Measurements from ENCODE around the gene IFNA6. TPM values are rescaled to one million over a fixed set of nuclear protein-coding genes. Genes with fewer than 3 reads are reported as not detected.

Gene IFNA6
- total RNA-seq: not detected in 2 replicates

DNA sequence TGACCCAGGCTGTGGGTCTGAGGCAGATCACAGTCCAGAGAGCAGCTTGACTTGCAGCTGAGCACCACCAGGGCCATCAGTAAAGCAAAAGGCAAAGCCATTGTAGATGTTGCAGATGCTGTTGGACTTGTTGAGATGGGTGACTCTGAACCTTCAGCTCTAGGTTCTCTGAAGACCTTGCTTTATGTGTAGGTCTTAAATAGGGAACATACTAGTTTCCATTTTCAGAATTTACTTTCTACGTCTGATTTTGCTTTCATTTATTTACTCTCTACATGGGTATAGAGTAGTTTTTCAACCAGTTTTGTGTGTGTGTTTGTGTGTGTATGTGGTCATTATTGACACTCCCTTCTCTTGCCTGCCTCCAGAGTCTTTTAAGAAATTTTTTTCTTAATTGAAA, at the start of gene IFNA6:
Gene IFNA6 (minus strand): TSS at position 101 of the 400 bp plus-strand sequence. CDS start 0 bp downstream, at position 101.

DNA sequence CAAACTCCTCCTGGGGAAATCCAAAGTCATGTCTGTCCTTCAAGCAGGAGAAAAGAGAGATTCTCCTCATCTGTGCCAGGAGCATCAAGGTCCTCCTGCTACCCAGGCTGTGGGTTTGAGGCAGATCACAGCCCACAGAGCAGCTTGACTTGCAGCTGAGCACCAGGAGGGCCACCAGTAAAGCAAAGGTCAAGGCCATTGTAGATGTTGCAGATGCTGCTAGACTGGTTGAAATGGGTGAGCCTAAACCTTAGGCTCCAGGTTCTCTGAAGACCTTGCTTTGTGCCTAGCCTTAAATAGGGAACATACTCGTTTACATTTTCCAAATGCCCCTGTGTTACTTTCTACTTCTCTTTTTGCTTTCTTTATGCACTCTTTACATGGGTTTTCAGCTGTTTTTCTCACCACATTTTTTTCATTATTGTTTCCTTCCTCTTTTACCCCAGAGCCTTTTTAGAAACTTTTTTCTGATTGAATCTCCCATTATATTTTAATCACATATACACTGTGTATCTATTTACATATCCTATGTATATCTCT, 34.5 kb upstream of the IFNA6 start, which contains the start of gene IFNA2:
Gene IFNA2 (minus strand): TSS at position 268 of the 540 bp plus-strand sequence. CDS start 69 bp downstream, at position 199.

DNA sequence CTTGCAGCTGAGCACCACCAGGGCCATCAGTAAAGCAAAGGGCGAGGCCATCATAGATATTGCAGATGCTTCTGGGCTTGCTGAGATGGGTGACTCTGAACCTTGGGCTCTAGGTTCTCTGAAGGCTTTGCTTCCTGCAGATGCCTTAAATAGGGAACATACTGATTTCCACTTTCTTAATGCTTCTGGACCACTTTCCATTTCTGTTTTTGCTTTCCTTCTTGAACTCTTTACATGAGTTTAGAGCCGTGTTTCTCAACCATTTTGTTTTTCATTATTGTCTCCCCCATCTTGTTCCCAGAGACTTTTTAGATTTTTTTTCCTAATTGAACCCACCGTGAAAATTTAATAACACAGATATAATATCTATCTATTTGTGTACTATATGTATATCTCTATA, 17.3 kb upstream of the IFNA6 start, which contains the start of gene IFNA13:
Gene IFNA13 (minus strand): TSS at position 101 of the 400 bp plus-strand sequence. CDS start 47 bp downstream, at position 54.

DNA sequence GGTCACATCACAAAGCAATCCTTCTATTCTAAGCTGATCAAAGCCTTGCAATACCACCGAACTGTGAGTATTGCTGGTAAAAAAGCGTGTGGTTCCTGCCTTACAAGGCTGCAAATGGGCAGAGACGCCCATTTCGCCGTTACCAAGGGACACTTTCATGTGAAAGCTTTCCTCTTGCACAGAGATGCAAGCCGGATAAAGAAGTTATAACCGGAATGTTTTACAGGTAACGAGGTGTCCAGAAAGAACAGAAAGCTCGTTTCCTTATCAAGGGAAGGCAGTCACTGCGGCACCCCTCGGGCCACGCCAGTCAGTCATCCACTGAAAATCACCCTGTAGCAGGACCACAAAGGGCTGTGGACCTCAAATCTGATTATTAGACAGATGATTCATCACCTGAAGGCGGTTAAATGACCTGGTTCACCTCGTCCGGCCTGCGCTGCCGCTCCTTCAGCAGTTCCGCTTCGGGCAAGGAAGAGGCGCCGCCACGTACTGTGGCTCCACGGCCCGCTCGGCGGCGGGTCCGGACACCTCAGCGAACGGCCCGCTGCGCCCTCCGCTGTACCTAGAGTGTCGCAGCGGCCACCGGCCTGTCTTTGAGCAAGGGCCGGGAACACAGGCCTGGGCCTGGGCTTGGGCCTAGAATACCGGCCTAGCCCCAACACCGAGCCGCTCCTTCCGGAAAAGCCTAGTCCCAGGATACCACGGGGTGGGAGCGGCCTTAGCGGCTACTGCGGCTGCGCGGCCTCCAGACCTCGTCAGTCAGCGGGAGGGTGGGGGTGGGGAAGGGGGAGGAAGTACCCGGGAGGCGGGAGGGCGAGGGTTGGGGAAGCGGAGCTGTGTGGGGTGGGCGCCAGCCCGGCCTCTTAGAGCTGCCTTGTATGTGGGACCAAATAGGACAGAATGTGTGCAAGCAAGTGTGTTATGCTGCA, 15.7 kb downstream of the IFNA6 start, which contains the start of gene KLHL9:
Gene KLHL9 (minus strand): TSS at position 704 of the 932 bp plus-strand sequence. CDS start 545 bp downstream, at position 159.

DNA sequence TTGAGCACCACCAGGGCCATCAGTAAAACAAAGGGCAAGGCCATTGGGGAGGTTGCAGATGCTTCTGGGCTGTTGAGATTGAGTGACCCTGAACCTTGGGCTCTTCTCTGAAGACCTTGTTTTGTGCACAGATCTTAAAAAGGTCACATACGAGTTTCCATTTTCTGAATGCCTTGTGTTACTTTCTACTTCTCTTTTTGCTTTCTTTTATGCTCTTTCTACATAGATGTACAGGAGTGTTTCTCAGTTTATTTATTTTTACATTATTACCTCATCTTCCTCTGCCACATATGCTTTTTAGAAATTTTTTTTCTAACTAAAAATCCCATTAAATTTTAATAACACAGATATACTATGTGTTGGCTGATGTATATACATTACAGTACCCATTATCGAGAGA, 45.5 kb downstream of the IFNA6 start, which contains the start of gene IFNA5:
Gene IFNA5 (minus strand): TSS at position 101 of the 400 bp plus-strand sequence. CDS start 57 bp downstream, at position 44.

Other genes with a start within 250 kb of the IFNA6 start
- gene IFNW1, start 209.1 kb downstream of the IFNA6 start, total RNA-seq: not detected in 2 replicates
- not detected in 2 replicates for gene IFNA21, start 184.2 kb downstream of the IFNA6 start, total RNA-seq
- not detected in 2 replicates for gene IFNA4, start 163.3 kb downstream of the IFNA6 start, total RNA-seq
- gene IFNA7, start 148.7 kb downstream of the IFNA6 start, total RNA-seq: not detected in 2 replicates
- not detected in 2 replicates for gene IFNA10, start 143.7 kb downstream of the IFNA6 start, total RNA-seq
- gene IFNA16, start 133.6 kb downstream of the IFNA6 start, total RNA-seq: not detected in 2 replicates
- gene IFNA17, start 122.7 kb downstream of the IFNA6 start, total RNA-seq: not detected in 2 replicates
- gene IFNA14, start 110.9 kb downstream of the IFNA6 start, total RNA-seq: not detected in 2 replicates
- under 0.01 TPM in 1 of 2 replicates, not detected in the other for gene IFNA5, start 45.6 kb downstream of the IFNA6 start, total RNA-seq
- gene KLHL9, start 15.5 kb downstream of the IFNA6 start, total RNA-seq: 37.7 and 38.8 TPM in 2 replicates
- gene IFNA13, start 17.2 kb upstream of the IFNA6 start, total RNA-seq: not detected in 2 replicates
- gene IFNA2, start 34.5 kb upstream of the IFNA6 start, total RNA-seq: not detected in 2 replicates
- gene IFNA8, start 58.2 kb upstream of the IFNA6 start, total RNA-seq: not detected in 2 replicates
- gene IFNA1, start 89.6 kb upstream of the IFNA6 start, total RNA-seq: not detected in 2 replicates
- 0.32 and 3.6 TPM in 2 replicates for gene IFNE, start 131.4 kb upstream of the IFNA6 start, total RNA-seq

Data from epithelial cell of umbilical artery (primary cell).